ENCODE results near the gene CEACAM5. TPM values are rescaled to one million over a fixed set of nuclear protein-coding genes. Genes with fewer than 3 reads are reported as not detected.

CEACAM5 gene
- total and polyA plus RNA-seq, 2 of the 4 experiments (the other 2 are of a cell fraction) = not detected

DNA sequence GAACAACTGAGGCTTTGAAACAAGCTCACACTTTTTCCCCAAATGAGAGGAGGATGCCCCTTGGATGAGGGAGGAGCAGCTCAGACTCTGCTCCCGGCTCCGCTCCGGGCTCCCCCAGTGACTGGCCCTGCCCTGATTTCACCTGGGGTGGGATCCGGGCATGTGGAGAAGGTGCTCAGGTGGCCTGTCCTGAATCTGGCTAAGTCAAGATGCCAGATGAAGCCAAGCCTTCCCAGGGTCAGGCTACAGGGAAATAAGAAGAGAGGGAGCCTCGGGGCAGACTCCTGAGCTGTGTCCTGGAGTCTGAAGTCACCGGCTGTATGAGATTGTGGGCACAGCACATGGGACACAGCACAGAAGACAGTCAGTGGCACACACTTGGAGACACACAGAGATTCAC, 10.3 kb downstream of the CEACAM5 start:
- Histone ChIP-seq H2BK5ac (ENCODE audit: low read depth, low read length, poor library complexity, severe bottlenecking) (no peak overlapping the region), H3K4ac (ENCODE audit: low read depth, low read length) (no peak overlapping the region), H3K23ac (ENCODE audit: low read depth, low read length) (no peak overlapping the region), H3K9me1 (ENCODE audit: insufficient read depth, low read length) (no peaks in the 10 kb centered on the region), H3K9me3 (ENCODE audit: control insufficient read depth, insufficient read depth, low read length) (no peaks in the 10 kb centered on the region), H3K56ac (ENCODE audit: extremely low read depth, insufficient read depth, low read length) (no peak overlapping the region), H4K5ac (ENCODE audit: low read depth, low read length) (no peak overlapping the region), H2AFZ (replicated peaks; ENCODE audit: low read length, poor library complexity) (no peak overlapping the region), H4K8ac (ENCODE audit: low read depth in 2 of 2, low read length in 2 of 2) (no peak overlapping the region), H4K91ac (ENCODE audit: insufficient read depth, low read depth, low read length) (no peak overlapping the region), H2BK20ac (ENCODE audit: low read depth, low read length) (no peak overlapping the region), H3K4me3 (ENCODE audit: insufficient read depth, low read depth, low read length) (no peak overlapping the region), H3K14ac (replicated peaks; ENCODE audit: low read depth, low read length) (no peak overlapping the region), H3K36me3 (ENCODE audit: control insufficient read depth, insufficient read depth, low read length) (no peaks in the 10 kb centered on the region), H3K18ac (ENCODE audit: low read depth, low read length) (no peak overlapping the region), H3K79me1 (ENCODE audit: low read depth in 1 of 2, low read length in 2 of 2) (no peaks in the 10 kb centered on the region), H2BK15ac (ENCODE audit: low read depth, low read length) (no peak overlapping the region), H3K4me1 (ENCODE audit: control insufficient read depth, insufficient read depth, low read length) (no peaks in the 10 kb centered on the region), H3K4me2 (ENCODE audit: low read depth, low read length) (no peak overlapping the region), H3K27ac (ENCODE audit: insufficient read depth, low read length) (no peak overlapping the region), H4K20me1 (ENCODE audit: insufficient read depth, low read length) (no peaks in the 10 kb centered on the region), H2AK5ac (ENCODE audit: low read depth, low read length) (no peak overlapping the region), H3K27me3 (ENCODE audit: control insufficient read depth, insufficient read depth, low read length) (peaks cover 2% of the 10 kb centered on the region; the same call in 1 of the 2 replicates), H2AK9ac (replicated peaks; ENCODE audit: low read depth, low read length, poor library complexity) (no peak overlapping the region), H2BK120ac (ENCODE audit: low read depth, low read length) (no peak overlapping the region), H3K9ac (ENCODE audit: low read depth, low read length) (no peak overlapping the region)
- intact Hi-C loops (cut with micrococcal nuclease) = no loop called here
- 44% methylated on average over 2 of the region's 6 CpGs; no CpG with 5 or more reads in 1 of the 2 experiments for WGBS, 2 experiments (ENCODE audit: extremely low coverage in 2 of 2, insufficient read length in 1 of 2)
- dilution Hi-C loops (cut with HindIII; ENCODE audit: low sequenced_read_pairs, unreplicated experiment) = no loop called here
- ChIA-PET CTCF (no interaction called here), POLR2A (ENCODE audit: unreplicated experiment) (no interaction called here)
- ATAC-seq (ENCODE audit: low read depth) (no peak), DNase-seq (no peak)
- TF ChIP-seq FOS (IDR thresholded peaks at IDR 0.05; ENCODE audit: low read depth, low read length) = no peak
- TF ChIP-seq, protein P1, sequence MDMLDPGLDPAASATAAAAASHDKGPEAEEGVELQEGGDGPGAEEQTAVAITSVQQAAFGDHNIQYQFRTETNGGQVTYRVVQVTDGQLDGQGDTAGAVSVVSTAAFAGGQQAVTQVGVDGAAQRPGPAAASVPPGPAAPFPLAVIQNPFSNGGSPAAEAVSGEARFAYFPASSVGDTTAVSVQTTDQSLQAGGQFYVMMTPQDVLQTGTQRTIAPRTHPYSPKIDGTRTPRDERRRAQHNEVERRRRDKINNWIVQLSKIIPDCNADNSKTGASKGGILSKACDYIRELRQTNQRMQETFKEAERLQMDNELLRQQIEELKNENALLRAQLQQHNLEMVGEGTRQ (IDR thresholded peaks at IDR 0.05; ENCODE audit: low read depth, low read length) = no peak
- no peak for TF ChIP-seq MAFK (IDR thresholded peaks at IDR 0.05; ENCODE audit: low read depth, low read length)
- TF ChIP-seq, protein P2, sequence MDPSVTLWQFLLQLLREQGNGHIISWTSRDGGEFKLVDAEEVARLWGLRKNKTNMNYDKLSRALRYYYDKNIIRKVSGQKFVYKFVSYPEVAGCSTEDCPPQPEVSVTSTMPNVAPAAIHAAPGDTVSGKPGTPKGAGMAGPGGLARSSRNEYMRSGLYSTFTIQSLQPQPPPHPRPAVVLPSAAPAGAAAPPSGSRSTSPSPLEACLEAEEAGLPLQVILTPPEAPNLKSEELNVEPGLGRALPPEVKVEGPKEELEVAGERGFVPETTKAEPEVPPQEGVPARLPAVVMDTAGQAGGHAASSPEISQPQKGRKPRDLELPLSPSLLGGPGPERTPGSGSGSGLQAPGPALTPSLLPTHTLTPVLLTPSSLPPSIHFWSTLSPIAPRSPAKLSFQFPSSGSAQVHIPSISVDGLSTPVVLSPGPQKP (IDR thresholded peaks at IDR 0.05; ENCODE audit: borderline replicate concordance, low read depth, low read length) = no peak
- in situ Hi-C loops (cut with MboI; ENCODE audit: low sequenced_read_pairs) = no loop called here
- no TSS peak for BruUV-seq (replicated peaks)

Measured in IMR-90 (cell line).